Esophagus squamous epithelium (tissue), 4 donors: ENCODE measurements around the gene CTNND2.

ENCODE experiments used
- CTCF ChIP-seq, 6 experiments: fragments of 450-650 bp in 4 of 6; fragments of 200-600 bp in 2 of 6; sonication (generic) in 2 of 6; IDR thresholded peaks; one replicate each; pipeline ENCODE4 v1.5.1; 2016 to 2019; ENCODE audit warnings: antibody characterized with exemption in 6 of 6, mild to moderate bottlenecking in 4 of 6, moderate library complexity in 4 of 6
- POLR2A ChIP-seq, 4 donors: fragments of 450-650 bp; IDR thresholded peaks; one replicate each; pipeline ENCODE4 v1.6.1; 2017; ENCODE audit warnings: antibody characterized with exemption in 4 of 4, mild to moderate bottlenecking in 4 of 4, moderate library complexity in 3 of 4

GRCh38 chr5:11023945-11024344 is 880.3 kb downstream of the CTNND2 start:
- TF ChIP-seq CTCF (IDR thresholded peaks at IDR 0.05) = no peak
- TF ChIP-seq POLR2A (IDR thresholded peaks at IDR 0.05) = no peak
